Measurements from ENCODE around the gene RABGAP1L.

Gene RABGAP1L

DNA sequence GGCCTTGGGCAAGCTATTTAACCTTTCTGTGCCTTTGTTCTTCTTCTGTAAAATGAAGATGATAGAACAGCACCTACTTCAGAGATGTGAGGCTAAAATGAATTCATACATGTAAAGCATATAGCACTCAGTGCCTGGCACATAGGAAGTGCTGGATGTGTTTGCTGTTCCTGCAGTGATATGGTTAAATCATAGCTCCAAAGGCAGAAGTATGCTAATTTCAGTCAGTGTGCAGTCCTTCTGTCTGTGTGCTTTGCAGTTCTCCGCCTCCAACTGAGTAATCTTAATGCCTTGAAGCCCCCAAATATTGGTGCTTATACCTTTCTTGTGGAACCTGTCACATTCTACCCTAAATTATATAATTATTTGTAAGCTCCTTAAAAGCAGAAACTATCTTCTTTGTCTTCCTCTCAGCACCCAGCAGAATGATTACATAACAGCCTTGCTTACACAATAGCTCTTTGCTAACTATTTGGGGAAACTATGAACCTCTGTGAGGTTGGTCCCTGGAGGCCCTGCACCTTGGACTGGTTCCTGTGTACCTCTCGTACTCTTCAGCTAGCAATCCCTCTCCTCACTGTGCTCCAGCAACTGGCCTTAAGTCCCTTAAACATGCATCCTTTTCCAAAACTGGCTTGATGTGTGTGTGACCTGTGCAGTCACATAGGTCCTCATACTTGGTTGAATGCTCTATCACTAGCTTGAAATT lies 783.4 kb downstream of the RABGAP1L start:
- TF ChIP-seq POLR2AphosphoS5 (IDR thresholded peaks at IDR 0.05; ENCODE audit: low read depth, low read length): no peak
- no peak for TF ChIP-seq TAF1 (IDR thresholded peaks at IDR 0.05; ENCODE audit: borderline replicate concordance, low read depth, low read length)
- no peak for TF ChIP-seq POLR2A (IDR thresholded peaks at IDR 0.05; ENCODE audit: low read depth, low read length)
- DNase-seq (ENCODE audit: insufficient read length) (no peak), FAIRE-seq (no peak)

DNA sequence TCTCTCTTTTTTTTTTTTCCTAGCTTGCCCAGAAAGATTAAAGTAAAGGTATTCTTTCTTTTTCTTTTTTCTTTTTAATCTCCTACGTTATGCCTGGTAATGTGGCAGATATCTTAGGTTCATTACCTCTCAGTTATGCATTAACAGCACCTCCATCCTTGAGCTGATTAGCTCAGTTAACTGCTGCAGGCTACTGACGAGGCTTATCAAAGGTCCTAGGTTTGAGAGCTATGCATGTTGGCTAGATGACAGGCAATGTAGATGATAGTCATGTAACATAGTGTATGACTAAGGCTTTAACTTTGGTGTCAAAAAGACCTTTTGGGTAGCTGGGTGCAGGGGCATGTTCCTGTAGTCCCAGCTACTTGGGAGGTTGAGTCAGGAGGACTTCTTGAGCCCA lies 786.7 kb downstream of the RABGAP1L start:
- FAIRE-seq (no peak), DNase-seq (ENCODE audit: insufficient read length) (no peak)
- no peak for TF ChIP-seq TAF1 (IDR thresholded peaks at IDR 0.05; ENCODE audit: borderline replicate concordance, low read depth, low read length)
- TF ChIP-seq POLR2AphosphoS5 (IDR thresholded peaks at IDR 0.05; ENCODE audit: low read depth, low read length): no peak
- no peak for TF ChIP-seq POLR2A (IDR thresholded peaks at IDR 0.05; ENCODE audit: low read depth, low read length)

DNA sequence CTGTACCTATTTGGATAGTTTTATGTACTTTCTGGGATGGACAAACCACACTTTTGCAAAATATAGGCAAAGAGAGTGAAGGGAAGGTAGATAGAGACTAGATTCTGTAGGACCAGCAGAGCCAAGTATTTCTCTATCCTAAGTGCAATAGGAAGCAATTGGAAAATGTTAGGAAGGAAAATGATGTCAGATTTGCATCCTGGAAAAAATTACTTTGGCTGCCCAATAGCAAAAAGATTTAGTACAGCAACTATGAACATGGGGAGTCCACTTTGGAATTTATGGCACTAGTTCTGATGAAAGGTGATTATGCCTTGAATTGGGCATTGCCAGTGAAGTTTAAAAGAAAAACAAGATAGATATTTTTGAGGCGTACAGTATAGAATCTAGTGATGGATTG lies 789.7 kb downstream of the RABGAP1L start:
- FAIRE-seq: no peak
- no peak for DNase-seq (ENCODE audit: insufficient read length)
- TF ChIP-seq POLR2AphosphoS5 (IDR thresholded peaks at IDR 0.05; ENCODE audit: low read depth, low read length) (no peak), POLR2A (IDR thresholded peaks at IDR 0.05; ENCODE audit: low read depth, low read length) (no peak), TAF1 (IDR thresholded peaks at IDR 0.05; ENCODE audit: borderline replicate concordance, low read depth, low read length) (no peak)

DNA sequence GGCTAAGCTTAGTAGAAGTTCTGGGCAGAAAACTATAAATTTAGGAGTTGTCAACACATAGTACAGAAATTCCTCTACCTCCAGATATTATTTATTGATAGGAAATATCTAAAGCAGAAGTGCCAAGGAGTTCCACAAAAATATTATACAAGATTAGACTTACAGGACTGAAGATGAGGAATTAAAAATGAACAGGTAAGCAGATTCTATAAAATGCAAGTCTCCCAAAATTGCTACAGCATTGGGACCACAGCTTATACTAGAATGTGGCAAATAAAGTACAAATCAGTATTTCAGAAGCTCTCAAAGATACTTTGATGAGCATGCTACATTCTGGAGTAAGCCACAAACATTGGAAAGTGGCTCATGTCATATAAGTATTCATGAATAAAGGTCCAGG lies 790.3 kb downstream of the RABGAP1L start:
- DNase-seq (ENCODE audit: insufficient read length) (no peak), FAIRE-seq (no peak)
- TF ChIP-seq POLR2AphosphoS5 (IDR thresholded peaks at IDR 0.05; ENCODE audit: low read depth, low read length): no peak
- TF ChIP-seq POLR2A (IDR thresholded peaks at IDR 0.05; ENCODE audit: low read depth, low read length): no peak
- no peak for TF ChIP-seq TAF1 (IDR thresholded peaks at IDR 0.05; ENCODE audit: borderline replicate concordance, low read depth, low read length)

DNA sequence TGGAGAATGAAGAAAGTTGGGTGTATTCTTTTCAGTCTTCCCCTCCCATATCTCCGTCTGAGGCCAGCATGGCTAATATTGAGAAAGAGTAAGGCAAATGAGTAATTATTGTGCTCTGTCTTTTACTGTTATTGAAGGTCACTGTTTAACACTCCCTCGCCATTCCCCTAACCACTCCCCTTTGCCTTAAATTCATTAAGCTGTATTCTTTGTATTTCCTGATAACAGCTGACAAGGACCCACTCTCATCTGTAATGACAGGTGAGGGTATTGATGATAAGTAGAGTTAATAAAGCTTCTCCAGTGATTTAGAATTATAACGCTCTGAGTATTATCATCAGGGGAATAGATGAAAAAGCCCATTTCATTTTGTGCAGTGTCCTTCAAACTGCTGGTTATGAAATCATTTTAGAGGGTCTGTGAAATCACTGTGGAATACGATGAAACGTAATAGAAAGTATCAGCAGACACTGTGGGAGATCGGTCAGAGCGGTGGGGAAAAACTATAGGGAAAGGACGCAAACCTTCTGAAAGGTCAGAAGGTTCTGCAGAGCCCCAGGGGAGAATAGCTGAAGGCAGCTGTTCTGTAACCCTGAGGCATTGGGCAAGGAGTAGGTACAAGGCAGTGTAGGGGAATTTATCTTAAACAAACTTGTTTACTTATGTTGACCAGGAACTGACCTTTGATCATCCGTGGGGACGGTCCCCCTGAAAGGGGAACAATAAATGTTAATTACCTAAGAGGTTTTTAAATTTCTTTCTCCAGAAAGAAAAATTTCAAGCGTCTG lies 794.2 kb downstream of the RABGAP1L start:
- DNase-seq (ENCODE audit: insufficient read length) (no peak), FAIRE-seq (peak; percentile 85)
- TF ChIP-seq TAF1 (IDR thresholded peaks at IDR 0.05; ENCODE audit: borderline replicate concordance, low read depth, low read length) (no peak), POLR2A (IDR thresholded peaks at IDR 0.05; ENCODE audit: low read depth, low read length) (no peak), POLR2AphosphoS5 (IDR thresholded peaks at IDR 0.05; ENCODE audit: low read depth, low read length) (no peak)

DNA sequence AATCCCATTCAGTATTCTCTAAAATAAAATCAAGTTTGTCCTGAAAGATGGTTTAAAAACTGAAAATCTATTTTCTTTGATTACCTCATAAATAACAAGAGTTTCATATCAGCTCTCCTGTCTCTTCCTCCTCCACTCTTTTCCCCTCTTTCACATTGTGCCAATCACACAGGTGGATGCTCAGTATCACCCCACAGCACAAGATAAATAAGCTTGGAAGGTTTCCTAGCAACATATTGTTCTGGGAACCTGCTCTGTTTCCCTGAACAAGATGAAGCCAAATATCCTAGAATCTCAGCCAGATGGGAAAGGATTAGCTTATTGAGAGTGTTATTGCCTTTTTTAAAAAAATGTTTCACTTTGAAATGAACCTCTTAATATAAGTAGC lies 794.7 kb downstream of the RABGAP1L start:
- FAIRE-seq (no peak), DNase-seq (ENCODE audit: insufficient read length) (no peak)
- TF ChIP-seq TAF1 (IDR thresholded peaks at IDR 0.05; ENCODE audit: borderline replicate concordance, low read depth, low read length) (no peak), POLR2A (IDR thresholded peaks at IDR 0.05; ENCODE audit: low read depth, low read length) (no peak), POLR2AphosphoS5 (IDR thresholded peaks at IDR 0.05; ENCODE audit: low read depth, low read length) (no peak)

DNA sequence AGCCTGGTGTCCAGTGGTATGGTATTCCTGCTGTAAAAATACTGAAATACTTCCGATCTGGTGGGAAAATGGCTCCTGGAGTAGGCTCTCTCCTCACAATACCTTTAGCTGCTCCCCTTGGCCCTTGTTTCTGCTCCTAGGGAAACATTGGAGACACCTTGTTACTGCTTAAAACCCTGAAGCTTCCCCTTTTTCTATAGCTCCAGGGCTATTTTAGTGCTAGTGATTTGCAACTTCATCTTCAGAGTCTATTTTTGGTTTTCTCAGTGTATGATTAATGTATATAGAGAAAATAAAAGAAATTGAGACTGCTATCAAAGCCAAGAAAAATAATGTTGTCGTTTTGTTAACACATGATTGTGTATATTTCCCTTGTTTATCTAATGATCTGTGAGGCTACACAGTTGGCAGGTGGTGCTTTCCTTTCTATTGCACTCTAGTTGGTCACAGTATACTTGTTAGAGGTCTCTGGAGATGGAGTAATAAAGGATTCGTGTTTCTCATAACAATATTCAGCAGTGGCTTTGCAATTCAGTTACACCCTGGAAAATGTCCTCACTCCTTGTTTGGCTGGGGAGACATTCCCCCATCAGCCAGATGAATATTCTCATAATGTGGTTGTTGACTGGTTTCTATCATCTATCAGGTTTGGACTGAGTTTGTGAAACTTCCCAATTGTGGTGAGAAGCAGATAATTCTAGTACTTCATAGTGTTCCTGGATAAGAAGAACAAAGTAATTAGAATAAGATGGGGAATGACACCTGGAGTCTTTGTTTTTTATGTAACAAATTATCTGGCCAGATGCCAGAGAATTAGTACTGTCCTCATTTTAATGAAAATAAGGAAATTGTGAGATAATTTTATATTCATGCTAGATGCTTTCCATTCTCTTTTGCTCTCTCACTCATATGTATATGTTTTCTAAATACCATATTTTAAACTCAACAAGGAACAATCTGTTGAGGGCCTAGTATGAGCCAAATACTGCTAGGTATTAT lies 795.6 kb downstream of the RABGAP1L start:
- peak; percentile 60 for FAIRE-seq
- no peak for DNase-seq (ENCODE audit: insufficient read length)
- TF ChIP-seq POLR2AphosphoS5 (IDR thresholded peaks at IDR 0.05; ENCODE audit: low read depth, low read length) (no peak), POLR2A (IDR thresholded peaks at IDR 0.05; ENCODE audit: low read depth, low read length) (no peak), TAF1 (IDR thresholded peaks at IDR 0.05; ENCODE audit: borderline replicate concordance, low read depth, low read length) (no peak)

DNA sequence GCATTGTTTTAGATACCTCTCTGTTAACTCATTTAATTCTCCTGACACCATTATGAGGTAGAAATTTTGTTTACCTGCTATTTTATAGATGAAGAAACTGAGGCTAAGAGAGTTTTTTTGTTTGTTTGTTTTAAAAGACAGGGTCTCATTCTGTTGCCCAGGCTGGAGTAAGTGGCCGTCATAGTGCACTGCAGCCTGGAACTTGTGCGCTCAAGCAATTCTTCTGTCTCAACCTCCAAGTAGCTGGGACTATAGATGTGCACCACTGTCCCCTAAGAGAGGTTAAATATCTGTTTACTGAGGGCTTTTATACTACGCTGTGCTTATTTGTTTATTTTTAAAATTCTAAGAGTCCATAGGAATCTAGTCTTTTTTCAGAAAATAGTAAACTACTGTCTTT lies 796.8 kb downstream of the RABGAP1L start:
- FAIRE-seq (no peak), DNase-seq (ENCODE audit: insufficient read length) (no peak)

DNA sequence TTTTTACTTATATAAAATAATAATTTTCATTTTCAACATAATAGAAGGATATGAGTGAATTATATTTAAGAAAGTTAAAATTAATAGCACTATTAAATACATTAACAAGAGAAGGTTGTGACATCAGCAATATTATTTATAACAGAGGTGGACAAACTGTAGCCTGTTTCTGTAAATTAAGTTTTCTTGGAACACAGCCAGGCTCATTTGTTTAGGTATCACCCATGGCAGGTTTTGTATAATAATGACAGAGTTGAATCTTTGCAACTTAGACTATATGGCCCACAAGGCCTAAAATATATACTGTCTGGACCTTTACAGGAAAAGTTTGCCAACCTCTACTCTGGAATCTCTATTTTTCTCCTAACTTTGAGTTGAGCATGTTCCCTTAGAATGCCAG lies 797.7 kb downstream of the RABGAP1L start:
- no peak for TF ChIP-seq POLR2A (IDR thresholded peaks at IDR 0.05; ENCODE audit: low read depth, low read length)
- TF ChIP-seq TAF1 (IDR thresholded peaks at IDR 0.05; ENCODE audit: borderline replicate concordance, low read depth, low read length): no peak
- TF ChIP-seq POLR2AphosphoS5 (IDR thresholded peaks at IDR 0.05; ENCODE audit: low read depth, low read length): no peak
- FAIRE-seq: no peak
- no peak for DNase-seq (ENCODE audit: insufficient read length)

More for the DNA sequence above, 796.8 kb downstream of the RABGAP1L start:
- TF ChIP-seq POLR2AphosphoS5 (IDR thresholded peaks at IDR 0.05; ENCODE audit: low read depth, low read length): no peak
- TF ChIP-seq POLR2A (IDR thresholded peaks at IDR 0.05; ENCODE audit: low read depth, low read length): no peak
- TF ChIP-seq TAF1 (IDR thresholded peaks at IDR 0.05; ENCODE audit: borderline replicate concordance, low read depth, low read length): no peak

DNA sequence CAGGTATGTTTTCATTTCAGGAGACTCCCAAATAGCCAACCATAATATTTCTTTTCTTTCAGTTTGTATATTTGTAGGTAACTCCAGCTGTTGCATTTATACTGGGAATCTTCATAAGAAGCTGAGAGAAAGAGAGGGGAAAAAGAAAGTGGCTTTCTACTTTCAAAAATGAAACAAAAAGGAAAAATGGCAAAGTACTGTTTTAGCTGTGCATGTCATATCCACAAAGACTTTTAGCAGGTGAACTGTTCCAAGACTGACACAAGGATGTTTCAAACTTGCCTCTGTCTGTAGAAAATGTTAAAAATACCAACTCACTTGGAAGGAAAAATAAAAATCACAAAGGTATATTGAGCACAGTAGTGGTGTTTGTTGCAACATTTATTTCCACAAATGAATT lies 798.5 kb downstream of the RABGAP1L start:
- TF ChIP-seq TAF1 (IDR thresholded peaks at IDR 0.05; ENCODE audit: borderline replicate concordance, low read depth, low read length) (no peak), POLR2A (IDR thresholded peaks at IDR 0.05; ENCODE audit: low read depth, low read length) (no peak), POLR2AphosphoS5 (IDR thresholded peaks at IDR 0.05; ENCODE audit: low read depth, low read length) (no peak)
- FAIRE-seq (no peak), DNase-seq (ENCODE audit: insufficient read length) (no peak)

DNA sequence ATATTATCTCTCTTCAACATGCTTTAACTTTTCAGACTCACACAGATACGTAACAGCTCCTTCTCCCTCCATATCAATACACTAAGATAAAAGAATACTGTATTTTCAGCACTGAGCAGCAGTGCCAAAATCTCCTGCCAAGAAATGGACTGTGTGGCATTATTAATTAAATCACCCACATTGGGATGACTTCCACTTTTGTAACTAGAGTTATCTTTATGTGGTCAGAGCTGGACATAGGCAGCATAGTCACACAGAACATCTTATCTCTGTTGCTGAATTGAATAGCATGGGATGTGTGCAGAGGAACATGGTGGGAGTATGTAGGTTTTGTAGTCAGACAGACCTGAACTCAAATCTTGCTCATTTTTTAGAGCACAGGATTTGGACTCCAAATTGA lies 799.1 kb downstream of the RABGAP1L start:
- no peak for FAIRE-seq
- no peak for TF ChIP-seq POLR2AphosphoS5 (IDR thresholded peaks at IDR 0.05; ENCODE audit: low read depth, low read length)
- no peak for TF ChIP-seq POLR2A (IDR thresholded peaks at IDR 0.05; ENCODE audit: low read depth, low read length)
- TF ChIP-seq TAF1 (IDR thresholded peaks at IDR 0.05; ENCODE audit: borderline replicate concordance, low read depth, low read length): no peak
- DNase-seq (ENCODE audit: insufficient read length): no peak

Measured in GM12892 (cell line).